Measurements from ENCODE around the gene UMAD1.
A peak's percentile ranks its signal among the peaks of the same experiment; 100 is the strongest.
"Not testable (repeated sequence)": the region's sequence is repeated elsewhere in the genome, so short reads cannot be mapped to it uniquely, and the experiment has no call there.

Gene UMAD1

DNA sequence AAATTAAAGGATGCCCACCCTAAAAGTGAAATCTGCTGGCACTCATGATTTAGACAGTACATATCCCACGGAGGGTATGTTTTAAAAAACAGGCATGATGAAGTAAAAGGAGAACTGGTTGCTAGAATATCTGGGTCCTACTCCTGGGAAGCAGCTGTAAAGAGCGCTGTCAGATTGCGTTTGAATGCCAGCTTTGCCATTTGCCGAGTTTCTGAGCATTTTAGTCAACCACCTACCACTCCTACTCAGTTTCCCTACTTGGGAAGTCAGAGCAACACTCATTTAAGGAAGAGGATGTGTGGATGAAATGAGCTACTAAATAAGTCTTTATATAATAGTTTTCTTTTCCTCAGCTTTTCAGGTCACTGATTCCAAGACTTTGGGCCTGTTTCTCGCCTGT lies 1.1 kb upstream of the UMAD1 start:
- no peak for TF ChIP-seq ZNF274 (IDR thresholded peaks at IDR 0.05; ENCODE audit: low read depth, low read length)
- peak overlapping the region; percentile 78 for H3K4me3 ChIP-seq (ENCODE audit: low read length)

GRCh38 chr7:7639847-7640220 lies 718 bp upstream of the UMAD1 start:
- TF ChIP-seq ZNF274 (IDR thresholded peaks at IDR 0.05; ENCODE audit: low read depth, low read length), result no peak
- peak overlapping the region; percentile 78 for H3K4me3 ChIP-seq (ENCODE audit: low read length)

GRCh38 chr7:7641129-7641663 lies 644 bp downstream of the UMAD1 start:
- H3K4me3 ChIP-seq (ENCODE audit: low read length), result peak overlapping the region; percentile 75
- TF ChIP-seq ZNF274 (IDR thresholded peaks at IDR 0.05; ENCODE audit: low read depth, low read length), result no peak

DNA sequence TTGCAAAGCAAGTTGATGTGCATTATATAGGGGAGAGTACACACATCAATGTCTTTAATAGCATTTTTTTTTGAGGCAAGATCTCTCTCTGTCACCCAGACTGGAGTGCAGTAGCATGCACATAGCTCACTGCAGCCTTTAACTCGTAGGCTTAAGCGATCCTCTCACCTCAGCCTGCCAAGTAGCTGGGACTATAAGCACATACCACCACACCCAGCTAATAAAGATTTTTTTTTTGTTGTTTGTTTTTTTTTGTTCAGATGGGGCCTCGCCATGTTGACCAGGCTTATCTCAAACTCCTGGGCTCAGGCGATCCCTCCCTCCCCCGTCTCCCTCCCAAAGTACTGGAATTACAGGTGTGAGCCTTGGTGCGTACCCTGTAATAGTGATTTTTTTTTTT lies 1.5 kb downstream of the UMAD1 start:
- H3K4me3 ChIP-seq (ENCODE audit: low read length), result no peak overlapping the region; the same call in 1 of the 2 replicates
- no peak for TF ChIP-seq ZNF274 (IDR thresholded peaks at IDR 0.05; ENCODE audit: low read depth, low read length)

GRCh38 chr7:7647495-7648036 lies 7.0 kb downstream of the UMAD1 start:
- no peak for TF ChIP-seq ZNF274 (IDR thresholded peaks at IDR 0.05; ENCODE audit: low read depth, low read length)
- no peak overlapping the region for H3K4me3 ChIP-seq (ENCODE audit: low read length)

- TF ChIP-seq ZNF274 (IDR thresholded peaks at IDR 0.05; ENCODE audit: low read depth, low read length), result no peak
- no peak overlapping the region for H3K4me3 ChIP-seq (ENCODE audit: low read length)
Observed at GRCh38 chr7:7650682-7651206, 10.2 kb downstream of the UMAD1 start.

- TF ChIP-seq ZNF274 (IDR thresholded peaks at IDR 0.05; ENCODE audit: low read depth, low read length), result no peak
- H3K4me3 ChIP-seq (ENCODE audit: low read length), result no peak overlapping the region
Observed at GRCh38 chr7:7651479-7651878, 10.9 kb downstream of the UMAD1 start.

DNA sequence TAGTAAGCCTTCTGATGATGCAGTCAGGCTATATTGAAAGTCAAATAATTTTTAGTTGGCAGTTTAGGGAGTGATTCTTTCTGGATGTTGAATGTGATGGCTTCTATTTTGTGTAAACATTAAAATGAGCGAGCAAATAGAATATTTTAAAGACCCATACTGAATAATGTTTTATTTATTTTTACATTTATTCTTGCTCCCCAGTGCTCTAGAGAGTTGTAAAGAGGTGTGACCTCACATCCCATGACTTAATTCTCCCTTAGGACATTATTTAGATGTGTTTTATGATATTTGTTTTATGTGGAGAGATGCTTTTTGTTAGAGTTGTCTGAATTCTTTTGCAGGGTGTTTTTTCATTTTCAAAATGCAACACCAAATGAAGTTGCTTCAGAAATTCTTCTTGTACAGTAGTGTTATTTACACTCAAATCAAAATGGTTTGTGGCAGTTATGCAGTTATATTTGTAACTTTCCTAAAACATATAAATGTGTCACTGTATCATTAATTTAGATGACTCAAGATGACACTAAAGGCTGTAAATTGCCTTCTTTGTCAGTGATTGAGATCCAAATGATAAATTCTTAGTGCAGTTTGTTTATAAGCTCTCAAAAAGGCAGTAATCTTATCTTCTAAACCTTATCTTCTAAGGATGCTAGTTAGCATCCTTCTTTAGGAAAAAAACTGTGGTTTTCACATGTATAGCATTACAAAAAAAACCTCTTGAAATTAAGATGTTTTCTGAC lies 12.4 kb downstream of the UMAD1 start:
- TF ChIP-seq ZNF274 (IDR thresholded peaks at IDR 0.05; ENCODE audit: low read depth, low read length), result no peak

DNA sequence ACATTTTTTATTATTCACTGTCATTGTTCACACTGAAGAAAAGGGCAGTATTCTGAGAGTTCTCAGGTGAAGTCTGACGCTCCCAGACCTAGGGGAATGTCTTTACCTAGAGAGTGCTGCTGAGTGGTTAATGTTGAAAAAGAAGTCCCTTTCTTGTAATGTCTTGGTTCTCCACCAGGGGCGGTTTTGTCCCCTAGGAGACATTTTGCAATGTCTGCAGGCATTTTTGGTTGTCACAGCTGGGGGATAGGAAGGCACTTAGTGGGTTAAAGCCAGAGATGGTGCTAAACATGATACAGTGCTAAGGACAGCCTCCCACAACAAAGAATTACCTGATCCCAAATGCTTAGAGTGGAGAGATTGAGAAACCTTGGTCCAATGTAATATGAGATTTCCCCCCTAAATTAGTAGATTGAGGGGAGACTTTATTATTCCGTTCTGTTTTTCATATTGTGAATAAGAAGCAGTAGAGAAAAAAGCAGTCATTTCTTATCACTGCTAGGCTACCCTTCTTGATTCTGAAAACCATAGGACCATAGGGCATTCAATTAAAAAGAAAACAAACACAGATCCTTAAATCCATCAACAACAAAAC lies 13.1 kb downstream of the UMAD1 start:
- H3K4me3 ChIP-seq (ENCODE audit: low read length), result no peak overlapping the region
- TF ChIP-seq ZNF274 (IDR thresholded peaks at IDR 0.05; ENCODE audit: low read depth, low read length), result no peak

More for the DNA sequence above, 12.4 kb downstream of the UMAD1 start:
- H3K4me3 ChIP-seq (ENCODE audit: low read length), result no peak overlapping the region

- TF ChIP-seq ZNF274 (IDR thresholded peaks at IDR 0.05; ENCODE audit: low read depth, low read length), result no peak
- no peak overlapping the region for H3K4me3 ChIP-seq (ENCODE audit: low read length)
Observed at GRCh38 chr7:7654964-7655715, 14.6 kb downstream of the UMAD1 start.

DNA sequence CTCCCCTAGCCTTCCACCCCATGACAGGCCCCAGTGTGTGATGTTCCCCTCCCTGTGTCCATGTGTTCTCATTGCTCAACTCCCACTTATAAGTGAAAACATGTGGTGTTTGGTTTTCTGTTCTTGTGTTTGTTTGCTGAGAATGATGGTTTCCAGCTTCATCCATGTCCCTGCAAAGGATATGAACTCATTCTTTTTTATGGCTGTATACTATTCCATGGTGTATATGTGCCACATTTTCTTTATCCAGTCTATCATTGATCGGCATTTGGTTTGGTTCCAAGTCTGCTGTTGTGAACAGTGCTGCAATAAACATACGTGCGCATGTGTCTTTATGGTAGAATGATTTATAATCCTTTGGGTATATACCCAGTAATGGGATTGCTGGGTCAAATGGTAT lies 15.9 kb downstream of the UMAD1 start:
- not testable (repeated sequence) for H3K4me3 ChIP-seq (ENCODE audit: low read length)

DNA sequence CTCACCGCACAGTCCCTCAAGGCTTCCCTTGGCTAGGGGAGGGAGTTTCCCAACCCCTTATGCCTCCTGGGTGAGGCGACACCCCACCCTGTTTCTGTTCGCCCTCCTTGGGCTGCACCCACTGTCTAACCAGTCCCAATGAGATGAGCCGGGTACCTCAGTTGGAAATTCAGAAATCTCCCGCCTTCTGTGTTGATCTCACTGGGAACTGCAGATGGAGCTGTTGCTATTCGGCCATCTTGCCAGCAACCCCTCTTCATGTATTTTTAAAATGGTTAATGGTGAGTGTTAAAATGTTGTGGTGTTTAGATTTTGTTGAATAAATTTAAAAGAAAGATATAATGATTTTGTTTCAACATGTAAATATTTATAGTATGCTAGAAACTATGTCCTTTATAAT lies 22.0 kb downstream of the UMAD1 start:
- no peak overlapping the region for H3K4me3 ChIP-seq (ENCODE audit: low read length)
- no peak for TF ChIP-seq ZNF274 (IDR thresholded peaks at IDR 0.05; ENCODE audit: low read depth, low read length)

GRCh38 chr7:7664291-7664690 lies 23.7 kb downstream of the UMAD1 start:
- TF ChIP-seq ZNF274 (IDR thresholded peaks at IDR 0.05; ENCODE audit: low read depth, low read length), result no peak
- H3K4me3 ChIP-seq (ENCODE audit: low read length), result no peak overlapping the region

DNA sequence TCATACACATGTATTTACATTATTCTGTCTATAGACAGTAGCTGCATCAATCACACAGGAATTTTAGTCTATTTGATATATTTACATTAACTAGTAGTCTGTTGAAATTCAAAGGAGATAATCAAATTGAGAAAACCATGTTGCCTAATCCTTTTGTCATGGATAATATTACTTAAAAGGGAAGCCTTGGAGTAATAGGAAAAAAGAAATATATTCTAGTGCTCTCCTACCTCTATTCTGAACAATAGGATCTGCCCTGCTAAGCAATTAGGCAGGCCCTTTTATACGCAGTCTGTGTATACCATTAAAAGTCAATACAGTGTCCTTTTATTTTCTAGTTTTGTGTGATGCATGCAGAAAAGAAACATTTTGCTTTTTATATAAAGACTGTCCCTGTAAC lies 24.5 kb downstream of the UMAD1 start:
- no peak overlapping the region for H3K4me3 ChIP-seq (ENCODE audit: low read length)
- no peak for TF ChIP-seq ZNF274 (IDR thresholded peaks at IDR 0.05; ENCODE audit: low read depth, low read length)

All from GM08714 (cell line).